Measurements from ENCODE around the gene BOK. TPM values are rescaled to one million over a fixed set of nuclear protein-coding genes. Genes with fewer than 3 reads are reported as not detected.
A peak's percentile ranks its signal among the peaks of the same experiment; 100 is the strongest.

Gene BOK
- total and polyA plus RNA-seq, 2 of the 13 experiments (the other 11 are each of a cell fraction or from before 2014, with no cell fraction given), result 35.5 to 39.2 TPM

DNA sequence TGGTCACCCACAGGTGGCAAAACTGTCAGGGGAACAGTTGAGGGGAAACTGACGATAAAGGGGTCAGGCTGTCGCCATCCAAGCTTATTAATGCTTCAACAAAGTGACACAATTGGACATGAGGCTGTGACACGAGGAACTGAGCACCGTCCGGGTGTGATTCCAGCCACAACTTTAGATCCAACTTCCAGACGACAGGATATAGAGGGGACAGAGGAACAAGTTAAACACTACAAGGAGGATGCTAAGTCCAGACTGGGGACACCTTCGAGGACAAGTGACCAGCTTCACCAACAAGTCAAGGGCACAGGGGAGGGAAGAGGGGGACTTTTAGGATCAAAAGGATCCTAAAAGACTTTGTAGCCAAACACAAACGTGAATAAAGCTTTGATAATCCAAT, 23.8 kb downstream of the BOK start:
- Histone ChIP-seq H3K9me3 (ENCODE audit: low read length) (peaks cover 13% of the 10 kb centered on the region), H2AFZ (ENCODE audit: low read length) (no peak overlapping the region), H3K4me2 (ENCODE audit: low read depth, low read length) (no peak overlapping the region), H3K9ac (ENCODE audit: insufficient read depth, low read depth, low read length) (no peak overlapping the region), H3K4me1 (ENCODE audit: insufficient read depth, low read length) (peaks cover 8% of the 10 kb centered on the region), H4K20me1 (ENCODE audit: insufficient read depth, low read length) (no peaks in the 10 kb centered on the region), H3K36me3 (replicated peaks in 1 of 2; ENCODE audit: control insufficient read depth in 1 of 2, insufficient read depth in 2 of 2, low read length in 2 of 2) (peaks cover 23 to 51% of the 10 kb centered on the region in 2 experiments), H3K79me2 (ENCODE audit: insufficient read depth, low read length) (no peaks in the 10 kb centered on the region), H3K27ac (ENCODE audit: extremely low read length, insufficient read depth, low read length) (no peak overlapping the region), H3K27me3 (ENCODE audit: control insufficient read depth in 1 of 2, insufficient read depth in 2 of 2, low read length in 2 of 2) (no peaks in the 10 kb centered on the region), H3K4me3 (replicated peaks in 1 of 3; ENCODE audit: insufficient read depth in 1 of 3, low read depth in 2 of 3, low read length in 3 of 3) (no peak overlapping the region)
- no peak for FAIRE-seq
- BruUV-seq (replicated peaks), result no TSS peak
- intact Hi-C loops (cut with micrococcal nuclease; ENCODE audit: unreplicated experiment) (no loop called here), in situ Hi-C loops (cut with HindIII; ENCODE audit: extremely low pct_ligation_motif_present, low pct_unique_long_range_greater_than_20kb) (no loop called here)
- ChIA-PET POLR2A (no interaction called here), CTCF (ENCODE audit: low intra/inter-chr PET ratio, low total read pairs) (no interaction called here)
- 97% methylated on average over 8 of the region's 8 CpGs for WGBS (ENCODE audit: low lambda C conversion rate)
- no peak for ATAC-seq
- no peak for DNase-seq (ENCODE audit: low spot score)
- TF ChIP-seq, protein P1, sequence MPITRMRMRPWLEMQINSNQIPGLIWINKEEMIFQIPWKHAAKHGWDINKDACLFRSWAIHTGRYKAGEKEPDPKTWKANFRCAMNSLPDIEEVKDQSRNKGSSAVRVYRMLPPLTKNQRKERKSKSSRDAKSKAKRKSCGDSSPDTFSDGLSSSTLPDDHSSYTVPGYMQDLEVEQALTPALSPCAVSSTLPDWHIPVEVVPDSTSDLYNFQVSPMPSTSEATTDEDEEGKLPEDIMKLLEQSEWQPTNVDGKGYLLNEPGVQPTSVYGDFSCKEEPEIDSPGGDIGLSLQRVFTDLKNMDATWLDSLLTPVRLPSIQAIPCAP (CRISPR knock-in tag; IDR thresholded peaks at IDR 0.05; ENCODE audit: low read depth), result no peak
- TF ChIP-seq ZNF124 (CRISPR knock-in tag; IDR thresholded peaks at IDR 0.05) (no peak), RXRA (CRISPR knock-in tag; IDR thresholded peaks at IDR 0.05) (no peak), ZNF557 (CRISPR knock-in tag; IDR thresholded peaks at IDR 0.05) (no peak), ZNF484 (CRISPR knock-in tag; IDR thresholded peaks at IDR 0.05; ENCODE audit: borderline replicate concordance, low read depth) (peak; percentile 92; the same call in 1 of the 2 replicates), SOX6 (IDR thresholded peaks at IDR 0.05) (no peak), SOX6 (CRISPR knock-in tag; IDR thresholded peaks at IDR 0.05) (no peak), ZHX2 (IDR thresholded peaks at IDR 0.05; ENCODE audit: low read depth) (no peak), ZHX2 (CRISPR knock-in tag; IDR thresholded peaks at IDR 0.05; ENCODE audit: borderline replicate concordance) (no peak)
